ENCODE results near the gene STXBP5. TPM values are rescaled to one million over a fixed set of nuclear protein-coding genes. Genes with fewer than 3 reads are reported as not detected.

STXBP5 gene
- total and polyA plus RNA-seq, 2 of the 13 experiments (the other 11 are each of a cell fraction or from before 2014, with no cell fraction given) = 8.8 to 19.4 TPM

GRCh38 chr6:147156218-147156617 is 48.0 kb upstream of the STXBP5 start:
- CTCF ChIA-PET (ENCODE audit: low intra/inter-chr PET ratio, low total read pairs) = no interaction called here
- POLR2A ChIA-PET = no interaction called here
- H3K4me1 ChIP-seq (ENCODE audit: insufficient read depth, low read length) = no peaks in the 10 kb centered on the region
- H2AFZ ChIP-seq (ENCODE audit: low read length) = no peak overlapping the region
- no peaks in the 10 kb centered on the region for H3K79me2 ChIP-seq (ENCODE audit: insufficient read depth, low read length)
- no peak for DNase-seq (ENCODE audit: low spot score)
- no peaks in the 10 kb centered on the region for H3K9me3 ChIP-seq (ENCODE audit: low read length)
- TF ChIP-seq ZBTB21 (CRISPR knock-in tag; IDR thresholded peaks at IDR 0.05) (no peak), POGK (CRISPR knock-in tag; conservative IDR thresholded peaks at IDR 0.05) (no peak), MEIS1 (CRISPR knock-in tag; IDR thresholded peaks at IDR 0.05; ENCODE audit: borderline replicate concordance) (no peak), ZNF605 (CRISPR knock-in tag; IDR thresholded peaks at IDR 0.05) (no peak)
- TF ChIP-seq, protein P1, sequence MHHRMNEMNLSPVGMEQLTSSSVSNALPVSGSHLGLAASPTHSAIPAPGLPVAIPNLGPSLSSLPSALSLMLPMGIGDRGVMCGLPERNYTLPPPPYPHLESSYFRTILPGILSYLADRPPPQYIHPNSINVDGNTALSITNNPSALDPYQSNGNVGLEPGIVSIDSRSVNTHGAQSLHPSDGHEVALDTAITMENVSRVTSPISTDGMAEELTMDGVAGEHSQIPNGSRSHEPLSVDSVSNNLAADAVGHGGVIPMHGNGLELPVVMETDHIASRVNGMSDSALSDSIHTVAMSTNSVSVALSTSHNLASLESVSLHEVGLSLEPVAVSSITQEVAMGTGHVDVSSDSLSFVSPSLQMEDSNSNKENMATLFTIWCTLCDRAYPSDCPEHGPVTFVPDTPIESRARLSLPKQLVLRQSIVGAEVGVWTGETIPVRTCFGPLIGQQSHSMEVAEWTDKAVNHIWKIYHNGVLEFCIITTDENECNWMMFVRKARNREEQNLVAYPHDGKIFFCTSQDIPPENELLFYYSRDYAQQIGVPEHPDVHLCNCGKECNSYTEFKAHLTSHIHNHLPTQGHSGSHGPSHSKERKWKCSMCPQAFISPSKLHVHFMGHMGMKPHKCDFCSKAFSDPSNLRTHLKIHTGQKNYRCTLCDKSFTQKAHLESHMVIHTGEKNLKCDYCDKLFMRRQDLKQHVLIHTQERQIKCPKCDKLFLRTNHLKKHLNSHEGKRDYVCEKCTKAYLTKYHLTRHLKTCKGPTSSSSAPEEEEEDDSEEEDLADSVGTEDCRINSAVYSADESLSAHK (CRISPR knock-in tag; IDR thresholded peaks at IDR 0.05; ENCODE audit: borderline replicate concordance) = no peak
- no peaks in the 10 kb centered on the region; a peak in 1 of 5 replicates for H3K27me3 ChIP-seq (ENCODE audit: control insufficient read depth in 1 of 2, insufficient read depth in 2 of 2, low read length in 2 of 2)
- in situ Hi-C loops (cut with HindIII; ENCODE audit: extremely low pct_ligation_motif_present, low pct_unique_long_range_greater_than_20kb) (no loop called here), intact Hi-C loops (cut with micrococcal nuclease; ENCODE audit: unreplicated experiment) (no loop called here)
- no peak for ATAC-seq
- FAIRE-seq = no peak
- H4K20me1 ChIP-seq (ENCODE audit: insufficient read depth, low read length) = no peaks in the 10 kb centered on the region
- H3K4me3 ChIP-seq (replicated peaks in 1 of 3; ENCODE audit: insufficient read depth in 1 of 3, low read depth in 2 of 3, low read length in 3 of 3) = no peak overlapping the region
- H3K27ac ChIP-seq (ENCODE audit: extremely low read length, insufficient read depth, low read length) = no peak overlapping the region
- H3K4me2 ChIP-seq (ENCODE audit: low read depth, low read length) = no peak overlapping the region
- no TSS peak for BruUV-seq (replicated peaks)
- H3K36me3 ChIP-seq (replicated peaks in 1 of 2; ENCODE audit: control insufficient read depth in 1 of 2, insufficient read depth in 2 of 2, low read length in 2 of 2) = no peaks in the 10 kb centered on the region
- H3K9ac ChIP-seq (ENCODE audit: insufficient read depth, low read depth, low read length) = no peak overlapping the region
